ENCODE results near the gene PRELID2.

Gene PRELID2

GRCh38 chr5:145806923-145807322 is 28.2 kb downstream of the PRELID2 start:
- TF ChIP-seq SNAI2 (CRISPR knock-in tag; IDR thresholded peaks at IDR 0.05) (no peak), ARNTL (CRISPR knock-in tag; IDR thresholded peaks at IDR 0.05; ENCODE audit: borderline replicate concordance, low read depth) (no peak), ZNF70 (CRISPR knock-in tag; IDR thresholded peaks at IDR 0.05) (no peak), POU6F1 (CRISPR knock-in tag; IDR thresholded peaks at IDR 0.05; ENCODE audit: borderline replicate concordance, low read depth) (no peak), TCF4 (CRISPR knock-in tag; IDR thresholded peaks at IDR 0.05; ENCODE audit: borderline replicate concordance) (no peak), ZNF565 (CRISPR knock-in tag; conservative IDR thresholded peaks at IDR 0.05; ENCODE audit: low read depth) (no peak), CSDC2 (CRISPR knock-in tag; IDR thresholded peaks at IDR 0.05) (no peak), ZNF8 (CRISPR knock-in tag; IDR thresholded peaks at IDR 0.05) (no peak), TOX (CRISPR knock-in tag; IDR thresholded peaks at IDR 0.05; ENCODE audit: borderline replicate concordance) (no peak), BACH2 (CRISPR knock-in tag; IDR thresholded peaks at IDR 0.05; ENCODE audit: borderline replicate concordance) (no peak), PPARA (CRISPR knock-in tag; IDR thresholded peaks at IDR 0.05; ENCODE audit: borderline replicate concordance) (no peak), CSRNP3 (CRISPR knock-in tag; IDR thresholded peaks at IDR 0.05) (no peak), CREB5 (CRISPR knock-in tag; IDR thresholded peaks at IDR 0.05; ENCODE audit: low read depth) (no peak), OSR1 (CRISPR knock-in tag; IDR thresholded peaks at IDR 0.05) (no peak), ESRRG (CRISPR knock-in tag; IDR thresholded peaks at IDR 0.05) (no peak), TSHZ2 (CRISPR knock-in tag; IDR thresholded peaks at IDR 0.05) (no peak), ZFP30 (CRISPR knock-in tag; IDR thresholded peaks at IDR 0.05) (no peak), PATZ1 (CRISPR knock-in tag; IDR thresholded peaks at IDR 0.05; ENCODE audit: borderline replicate concordance) (no peak), ZC3H10 (CRISPR knock-in tag; IDR thresholded peaks at IDR 0.05) (no peak), ZFP3 (CRISPR knock-in tag; IDR thresholded peaks at IDR 0.05) (no peak)
- no peak for ATAC-seq

GRCh38 chr5:145805819-145806218 is 29.3 kb downstream of the PRELID2 start:
- no peak for ATAC-seq
- TF ChIP-seq PPARA (CRISPR knock-in tag; IDR thresholded peaks at IDR 0.05; ENCODE audit: borderline replicate concordance) (no peak), GLIS3 (CRISPR knock-in tag; IDR thresholded peaks at IDR 0.05) (no peak), RARB (CRISPR knock-in tag; IDR thresholded peaks at IDR 0.05) (no peak), ZNF70 (CRISPR knock-in tag; IDR thresholded peaks at IDR 0.05) (no peak), ZFP3 (CRISPR knock-in tag; IDR thresholded peaks at IDR 0.05) (no peak), TOX (CRISPR knock-in tag; IDR thresholded peaks at IDR 0.05; ENCODE audit: borderline replicate concordance) (no peak), ZNF8 (CRISPR knock-in tag; IDR thresholded peaks at IDR 0.05) (no peak), BACH2 (CRISPR knock-in tag; IDR thresholded peaks at IDR 0.05; ENCODE audit: borderline replicate concordance) (no peak), CSDC2 (CRISPR knock-in tag; IDR thresholded peaks at IDR 0.05) (no peak), ZFP30 (CRISPR knock-in tag; IDR thresholded peaks at IDR 0.05) (no peak), ZNF565 (CRISPR knock-in tag; conservative IDR thresholded peaks at IDR 0.05; ENCODE audit: low read depth) (no peak), ARNTL (CRISPR knock-in tag; IDR thresholded peaks at IDR 0.05; ENCODE audit: borderline replicate concordance, low read depth) (no peak), ZC3H10 (CRISPR knock-in tag; IDR thresholded peaks at IDR 0.05) (no peak), CREB5 (CRISPR knock-in tag; IDR thresholded peaks at IDR 0.05; ENCODE audit: low read depth) (no peak), OSR1 (CRISPR knock-in tag; IDR thresholded peaks at IDR 0.05) (no peak), PATZ1 (CRISPR knock-in tag; IDR thresholded peaks at IDR 0.05; ENCODE audit: borderline replicate concordance) (no peak), CSRNP3 (CRISPR knock-in tag; IDR thresholded peaks at IDR 0.05) (no peak)
